ENCODE measurements around the gene TOR1A.

TOR1A gene

GRCh38 chr9:129851821-129852220, 27.9 kb upstream of the TOR1A start:
- DNase-seq: no peak

- no peak for DNase-seq
These were observed 27.1 kb upstream of the TOR1A start for GRCh38 chr9:129850821-129851550.

- no peak for DNase-seq
These were observed 26.0 kb upstream of the TOR1A start for GRCh38 chr9:129849901-129850300.

- no peak for DNase-seq
These were observed 24.9 kb upstream of the TOR1A start for GRCh38 chr9:129848712-129849441.

- DNase-seq: no peak
These were observed 21.4 kb upstream of the TOR1A start for GRCh38 chr9:129845373-129845772.

- no peak for DNase-seq
These were observed 17.1 kb upstream of the TOR1A start for GRCh38 chr9:129841071-129841470.

- no peak for DNase-seq
These were observed 16.1 kb upstream of the TOR1A start for GRCh38 chr9:129840034-129840433.

GRCh38 chr9:129839324-129840023, 15.5 kb upstream of the TOR1A start:
- DNase-seq: no peak

- DNase-seq: peak; percentile 52
These were observed 14.8 kb upstream of the TOR1A start for GRCh38 chr9:129838707-129839259.

- peak; percentile 58 for DNase-seq
These were observed 12.5 kb upstream of the TOR1A start for GRCh38 chr9:129836311-129837007.

GRCh38 chr9:129835860-129836223, 11.9 kb upstream of the TOR1A start:
- DNase-seq: no peak

- peak; percentile 98 for DNase-seq
These were observed 11.4 kb upstream of the TOR1A start, which contains the start of the genes C9orf78 and USP20 for GRCh38 chr9:129835128-129835859. Gene C9orf78, minus strand, starts transcription at chr9:129835275. Its CDS starts 54 bp downstream, at chr9:129835221. Gene USP20, plus strand, starts transcription at chr9:129835458. Its CDS starts 17,098 bp downstream, at chr9:129852556.

- no peak for DNase-seq
These were observed 10.7 kb upstream of the TOR1A start for GRCh38 chr9:129834489-129835127.

GRCh38 chr9:129832982-129833381, 9.0 kb upstream of the TOR1A start:
- DNase-seq: no peak

- DNase-seq: no peak
These were observed 5.0 kb upstream of the TOR1A start for GRCh38 chr9:129828969-129829368.

GRCh38 chr9:129828051-129828450, 4.1 kb upstream of the TOR1A start:
- no peak for DNase-seq

GRCh38 chr9:129826759-129827158, 2.8 kb upstream of the TOR1A start:
- DNase-seq: no peak

GRCh38 chr9:129826344-129826743, 2.4 kb upstream of the TOR1A start:
- DNase-seq: no peak

GRCh38 chr9:129823542-129823934, 398 bp downstream of the TOR1A start:
- DNase-seq: no peak

GRCh38 chr9:129822898-129823541, 916 bp downstream of the TOR1A start:
- DNase-seq: peak; percentile 54
